Thyroid gland (tissue), 4 donors: Measurements from ENCODE around the gene MEGF10.

Experiments used
- CTCF ChIP-seq, 6 experiments: fragments of 200-600 bp in 3 of 6; fragments of 450-650 bp in 3 of 6; sonication (generic) in 3 of 6; IDR thresholded peaks; one replicate each; pipeline ENCODE4 v1.5.1; 2016 to 2019; ENCODE audit warnings: antibody characterized with exemption in 6 of 6, mild to moderate bottlenecking in 2 of 6, inconsistent platforms in 1 of 6, moderate library complexity in 1 of 6
- POLR2A ChIP-seq, 2 donors: fragments of 450-650 bp; IDR thresholded peaks; one replicate each; pipeline ENCODE4 v1.6.1; 2017; ENCODE audit warnings: antibody characterized with exemption in 2 of 2, mild to moderate bottlenecking in 2 of 2, moderate library complexity in 1 of 2

- no peak for TF ChIP-seq POLR2A (IDR thresholded peaks at IDR 0.05)
- no peak for TF ChIP-seq CTCF (IDR thresholded peaks at IDR 0.05)
Observed at GRCh38 chr5:127409246-127409917, 118.8 kb downstream of the MEGF10 start.
